HG02884 (cell line): ENCODE measurements around the gene HOXD8.

Source experiments
- ATAC-seq: cut with Tn5 transposase; IDR thresholded peaks from one replicate; pipeline ENCODE4 v1.9.1; 2021; ENCODE audit warnings: mild to moderate bottlenecking, moderate library complexity; ENCODE audit not compliant: unreplicated experiment

The HOXD8 gene

GRCh38 chr2:176102309-176102866, 27.1 kb upstream of the HOXD8 start:
- no peak for ATAC-seq

GRCh38 chr2:176103194-176103593, 26.3 kb upstream of the HOXD8 start:
- ATAC-seq, result no peak

- ATAC-seq, result no peak
These were observed 25.7 kb upstream of the HOXD8 start for GRCh38 chr2:176103742-176104315.

- no peak for ATAC-seq
These were observed 25.0 kb upstream of the HOXD8 start for GRCh38 chr2:176104316-176105077.

GRCh38 chr2:176105078-176105729, 24.3 kb upstream of the HOXD8 start:
- no peak for ATAC-seq

GRCh38 chr2:176105730-176106580, 23.6 kb upstream of the HOXD8 start:
- ATAC-seq, result no peak

- ATAC-seq, result no peak
These were observed 22.6 kb upstream of the HOXD8 start, which contains the start of gene HOXD11 for GRCh38 chr2:176106581-176107539. TSS of gene HOXD11 (plus strand) at chr2:176107280. CDS start at chr2:176107356, 76 bp downstream.

GRCh38 chr2:176107731-176108181, 21.7 kb upstream of the HOXD8 start:
- ATAC-seq, result no peak

GRCh38 chr2:176109192-176109901, 20.2 kb upstream of the HOXD8 start:
- ATAC-seq, result no peak

GRCh38 chr2:176109946-176110345, 19.6 kb upstream of the HOXD8 start:
- no peak for ATAC-seq

- ATAC-seq, result no peak
These were observed 18.8 kb upstream of the HOXD8 start for GRCh38 chr2:176110415-176111308.

- no peak for ATAC-seq
These were observed 18.2 kb upstream of the HOXD8 start for GRCh38 chr2:176111309-176111663.

- ATAC-seq, result no peak
These were observed 17.6 kb upstream of the HOXD8 start for GRCh38 chr2:176111846-176112374.

- ATAC-seq, result no peak
These were observed 16.9 kb upstream of the HOXD8 start for GRCh38 chr2:176112375-176113302.

- no peak for ATAC-seq
These were observed 15.2 kb upstream of the HOXD8 start for GRCh38 chr2:176114120-176114929.
